HK-2 (cell line): ENCODE measurements around the gene PLEKHA8.

ENCODE experiments used
- DNase-seq: peaks from one replicate; pipeline ENCODE4 v3.0.0-alpha.2; 2018; ENCODE audit not compliant: unreplicated experiment

Gene PLEKHA8, protein sequence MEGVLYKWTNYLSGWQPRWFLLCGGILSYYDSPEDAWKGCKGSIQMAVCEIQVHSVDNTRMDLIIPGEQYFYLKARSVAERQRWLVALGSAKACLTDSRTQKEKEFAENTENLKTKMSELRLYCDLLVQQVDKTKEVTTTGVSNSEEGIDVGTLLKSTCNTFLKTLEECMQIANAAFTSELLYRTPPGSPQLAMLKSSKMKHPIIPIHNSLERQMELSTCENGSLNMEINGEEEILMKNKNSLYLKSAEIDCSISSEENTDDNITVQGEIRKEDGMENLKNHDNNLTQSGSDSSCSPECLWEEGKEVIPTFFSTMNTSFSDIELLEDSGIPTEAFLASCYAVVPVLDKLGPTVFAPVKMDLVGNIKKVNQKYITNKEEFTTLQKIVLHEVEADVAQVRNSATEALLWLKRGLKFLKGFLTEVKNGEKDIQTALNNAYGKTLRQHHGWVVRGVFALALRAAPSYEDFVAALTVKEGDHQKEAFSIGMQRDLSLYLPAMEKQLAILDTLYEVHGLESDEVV

DNA sequence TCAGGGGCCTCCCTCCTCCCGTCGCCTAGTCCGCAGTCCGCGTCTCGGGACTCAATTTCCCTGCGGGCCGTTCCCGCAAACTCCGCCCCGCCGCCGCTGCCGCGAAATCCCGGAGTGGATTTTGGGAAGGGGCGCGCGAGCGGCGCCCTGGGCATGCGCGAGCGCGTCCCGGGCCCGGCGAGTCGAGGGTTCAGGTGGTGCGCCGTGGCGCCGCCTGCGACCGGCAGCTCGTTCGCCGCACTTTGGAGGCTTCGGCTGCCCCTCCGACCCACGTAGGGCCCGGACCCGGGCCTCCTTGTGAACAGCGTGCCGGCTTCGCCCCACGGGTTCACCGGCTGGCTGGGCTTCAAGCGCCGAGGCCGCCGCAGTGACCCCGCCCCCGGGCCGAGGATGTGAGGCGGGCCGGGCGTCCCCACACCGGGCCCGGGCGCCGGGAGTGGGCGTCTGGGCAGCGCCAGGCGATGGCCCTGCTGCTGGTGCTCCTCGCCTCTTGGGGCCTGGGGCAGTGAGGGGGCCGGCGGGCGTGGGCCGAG is at the start of gene PLEKHA8:
PLEKHA8 (plus strand) TSS at position 197 of the 533 bp plus-strand sequence. CDS start 351 bp downstream, outside the sequence.
- DNase-seq: peak; percentile 88

DNA sequence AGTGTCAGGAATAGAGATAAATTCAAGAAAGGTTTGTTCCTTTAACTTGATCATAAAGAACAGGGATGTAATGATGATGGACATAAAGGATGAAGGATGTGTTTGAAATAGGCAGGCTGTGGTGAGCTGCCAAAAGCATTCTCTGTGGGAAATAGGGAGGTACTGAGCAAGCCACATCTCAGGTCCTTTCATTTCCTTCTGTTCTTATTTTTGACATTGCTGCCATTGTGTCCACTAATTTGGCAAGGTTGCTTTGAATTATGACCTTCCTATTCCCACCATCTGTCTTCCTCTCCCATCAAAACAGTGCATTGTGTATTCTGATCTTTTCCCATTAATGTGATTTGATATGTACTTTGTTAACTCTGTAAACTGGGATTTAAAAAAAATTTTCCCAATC is 48.1 kb upstream of the PLEKHA8 start:
- no peak for DNase-seq

DNA sequence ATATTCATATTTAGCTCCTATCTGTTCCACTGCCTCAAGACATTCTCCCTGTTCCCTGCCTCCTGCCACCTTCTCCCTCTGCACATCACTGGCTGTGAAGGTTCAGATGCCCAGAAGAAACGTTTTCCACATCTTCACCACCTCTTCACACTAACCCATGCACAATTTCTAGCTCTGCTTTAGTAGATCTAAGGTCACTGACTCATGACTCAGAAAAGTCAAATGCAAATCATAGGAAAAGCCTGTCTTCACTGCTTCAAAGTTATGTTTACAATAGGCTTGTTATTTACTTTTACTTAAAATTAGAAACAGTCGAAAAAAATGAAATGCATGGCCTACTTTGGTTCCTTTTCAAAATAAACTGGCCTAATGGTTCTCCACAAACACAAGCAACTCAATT is 41.1 kb upstream of the PLEKHA8 start:
- DNase-seq: no peak

DNA sequence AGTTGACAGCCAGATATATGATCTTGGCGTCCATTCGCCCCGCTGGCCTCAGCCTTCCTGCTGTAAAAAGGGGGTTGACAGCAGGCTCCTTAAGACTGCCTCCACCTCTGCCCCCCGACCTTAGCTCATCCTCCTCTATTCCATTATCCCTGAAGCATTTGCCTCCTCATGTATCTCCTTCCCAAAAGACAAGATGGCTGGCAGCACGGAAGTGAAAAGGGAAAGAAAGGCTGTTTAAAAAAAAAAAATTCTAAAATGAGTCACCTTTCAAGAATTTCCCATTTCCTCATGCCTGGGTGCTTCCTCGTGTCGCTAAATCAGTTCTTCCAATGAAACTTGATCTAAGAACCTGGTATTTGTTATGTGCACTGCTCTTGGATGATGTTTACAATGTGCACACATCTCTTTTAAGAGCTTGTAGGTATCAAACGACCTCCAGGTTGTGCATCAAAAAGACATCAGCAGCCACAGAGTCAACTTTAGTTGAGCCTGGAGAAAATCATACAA is 40.3 kb upstream of the PLEKHA8 start:
- peak; percentile 51 for DNase-seq

DNA sequence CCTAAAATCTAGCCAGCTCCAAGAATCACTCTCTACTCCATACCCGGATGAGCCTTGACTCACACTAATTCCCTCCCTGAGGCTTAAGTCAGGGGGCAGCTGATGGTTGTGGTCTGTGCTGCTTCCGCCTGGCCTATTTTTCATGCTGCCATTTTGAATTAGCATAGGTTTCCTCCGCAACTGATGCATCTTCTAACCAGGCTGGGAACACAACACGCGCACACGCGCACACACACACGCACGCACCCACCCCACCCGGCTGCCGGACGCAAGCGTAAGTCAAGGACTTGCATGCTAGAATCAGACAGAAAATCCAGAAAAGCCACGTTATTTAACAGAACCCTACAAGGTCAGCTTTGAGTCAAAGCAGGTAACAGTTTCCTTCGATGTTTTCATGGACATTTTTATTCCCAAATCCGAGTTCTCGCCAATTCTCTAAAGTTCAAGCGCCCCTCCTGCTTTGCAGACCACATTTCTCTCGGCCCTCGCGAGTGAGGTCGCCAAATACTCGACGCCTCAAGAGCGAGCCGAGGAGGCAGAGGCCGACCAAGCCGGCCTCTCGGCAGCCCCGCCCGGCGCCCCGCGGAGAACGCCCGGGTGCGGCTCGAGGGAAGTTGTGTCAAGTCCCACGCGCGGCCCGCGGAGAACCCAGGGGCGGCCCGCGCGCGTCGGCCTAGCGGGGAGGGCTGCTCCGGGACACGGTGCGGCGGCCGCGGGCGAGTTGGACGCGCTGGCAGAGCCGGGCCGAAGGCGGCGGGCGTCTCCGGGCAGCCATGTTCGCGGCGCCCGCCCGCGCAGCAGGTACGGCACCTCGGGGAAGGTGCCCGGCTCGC is 39.6 kb upstream of the PLEKHA8 start:
- DNase-seq: peak; percentile 74

DNA sequence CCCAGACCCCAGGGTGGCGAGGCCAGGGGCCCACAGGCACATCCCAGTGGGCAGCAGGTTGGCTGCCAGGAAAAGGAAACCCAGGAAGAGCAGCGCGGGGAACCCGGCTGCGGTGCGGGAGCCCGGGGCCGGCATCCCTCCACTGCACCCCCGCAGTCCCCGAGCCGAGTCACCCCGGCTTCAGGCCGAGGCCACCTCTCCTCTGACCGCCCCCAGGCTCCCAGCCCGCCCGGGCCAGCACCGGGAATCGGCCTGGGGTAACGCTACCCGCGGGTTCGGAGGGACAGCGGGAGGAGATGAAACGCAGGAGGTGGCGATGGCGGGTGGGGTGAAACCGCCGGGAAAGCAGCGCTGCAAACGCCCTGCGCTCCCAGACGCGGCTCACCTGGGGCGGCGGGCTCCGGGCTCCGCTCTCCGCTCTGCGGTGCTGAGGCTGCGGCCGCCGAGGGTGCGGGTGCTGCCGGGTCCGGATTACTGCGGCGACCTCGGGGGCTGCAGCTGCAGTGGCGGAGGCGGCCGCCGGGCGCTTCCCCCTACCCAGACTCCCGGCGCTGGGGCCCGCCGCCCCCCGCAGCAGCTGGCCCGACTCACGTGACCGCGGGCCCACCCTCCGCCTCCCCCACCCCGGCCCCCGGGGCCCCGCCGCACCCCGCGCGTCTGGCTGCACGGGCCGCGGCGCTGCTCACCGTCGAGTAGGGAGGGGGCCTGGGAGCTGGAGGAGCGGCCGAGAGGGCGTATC is 38.8 kb upstream of the PLEKHA8 start, which contains the start of gene SCRN1:
SCRN1 (minus strand) TSS at position 545 of the 739 bp plus-strand sequence. CDS start 20,734 bp downstream, outside the sequence.
- peak; percentile 47 for DNase-seq

DNA sequence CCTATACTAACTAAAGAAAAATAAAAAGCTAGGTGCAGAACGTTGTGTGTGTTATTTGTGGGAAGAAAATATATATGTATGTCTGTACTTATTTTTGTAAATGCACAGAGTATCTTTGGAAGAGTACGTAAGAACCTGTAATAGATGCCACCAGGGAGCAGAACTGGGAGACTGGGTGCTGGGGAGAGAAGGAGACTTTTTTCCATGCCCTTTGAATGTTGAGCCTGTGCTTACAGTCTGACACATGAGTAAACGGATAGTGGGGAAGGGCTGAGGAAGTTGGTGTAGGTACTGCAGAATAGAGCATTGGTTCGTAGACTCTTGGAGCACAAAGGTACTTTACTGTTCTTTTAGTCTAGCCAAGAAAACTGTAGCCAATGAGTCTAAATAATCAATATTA is 37.3 kb upstream of the PLEKHA8 start:
- no peak for DNase-seq

DNA sequence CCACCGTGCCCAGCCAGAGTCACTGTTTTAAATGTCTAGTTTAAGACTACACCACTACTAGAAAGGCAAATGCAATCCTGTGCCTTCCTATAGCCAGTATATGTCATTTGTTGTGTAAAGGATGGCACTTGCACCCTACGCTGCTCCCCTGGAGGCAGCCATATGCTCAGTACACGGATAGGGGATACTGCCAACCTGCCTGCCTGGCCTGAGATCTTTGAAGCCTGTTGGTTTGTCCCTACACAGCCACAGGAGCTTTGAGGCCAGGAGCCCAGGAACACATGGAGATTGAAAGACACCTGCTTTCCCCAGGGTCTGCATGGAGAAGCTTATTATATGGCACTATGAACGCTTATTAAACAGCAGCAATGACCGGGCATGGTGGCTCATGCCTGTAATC is 36.3 kb upstream of the PLEKHA8 start:
- no peak for DNase-seq

DNA sequence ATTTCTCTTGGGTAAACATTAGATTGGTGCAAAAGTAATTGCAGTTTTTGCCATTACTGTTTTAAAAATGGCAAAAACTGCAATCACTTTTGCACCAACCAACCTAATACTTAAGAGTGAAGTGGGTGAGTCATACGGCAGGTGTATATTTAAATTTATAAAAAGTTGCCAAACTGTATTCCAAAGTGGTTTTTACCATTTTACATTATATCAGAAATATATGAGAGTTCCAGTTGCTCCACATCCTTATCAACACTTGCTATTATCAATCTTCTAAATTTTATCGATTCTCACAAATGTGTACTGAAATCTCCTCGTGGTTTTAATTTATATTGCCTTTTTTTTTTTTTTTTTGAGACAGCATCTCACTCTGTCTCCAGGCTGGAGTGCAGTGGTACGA is 35.1 kb upstream of the PLEKHA8 start:
- DNase-seq: no peak

DNA sequence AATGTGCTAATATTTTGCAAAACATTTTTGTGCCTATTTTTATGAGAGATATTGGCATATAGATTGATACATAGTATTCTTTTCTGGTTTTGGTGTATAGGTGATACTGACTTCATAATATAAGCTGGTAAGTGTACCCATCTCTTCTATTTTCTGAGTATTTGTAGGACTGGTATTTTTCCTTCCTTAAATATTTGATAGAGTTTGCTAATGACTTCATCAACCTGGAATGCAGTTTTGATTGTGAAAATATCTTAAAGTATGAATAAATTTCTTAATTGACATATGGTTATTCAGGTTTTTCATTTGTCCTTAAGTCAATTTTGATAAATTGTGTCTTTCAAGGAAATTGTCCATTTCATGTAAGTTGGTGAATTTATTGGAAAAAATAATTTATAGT is 32.6 kb upstream of the PLEKHA8 start:
- DNase-seq: no peak

DNA sequence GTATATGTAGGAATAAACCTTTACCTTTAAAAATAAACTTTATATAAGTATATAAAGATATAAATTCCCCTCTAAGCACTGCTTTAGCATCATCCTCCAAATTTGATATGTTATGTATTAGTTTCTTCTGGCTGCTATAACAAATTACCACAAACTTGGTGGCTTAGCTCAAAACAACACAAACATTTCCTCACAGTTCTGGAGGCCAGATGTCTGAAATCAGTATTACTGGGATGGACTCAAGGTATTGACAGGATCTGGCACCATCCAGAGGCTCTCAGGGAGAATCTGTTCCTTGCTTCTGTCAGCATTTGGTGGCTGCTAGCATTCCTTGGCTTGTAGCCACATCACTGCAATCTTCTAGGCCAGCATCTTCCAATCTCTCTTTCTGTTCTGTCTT is 31.9 kb upstream of the PLEKHA8 start:
- no peak for DNase-seq

DNA sequence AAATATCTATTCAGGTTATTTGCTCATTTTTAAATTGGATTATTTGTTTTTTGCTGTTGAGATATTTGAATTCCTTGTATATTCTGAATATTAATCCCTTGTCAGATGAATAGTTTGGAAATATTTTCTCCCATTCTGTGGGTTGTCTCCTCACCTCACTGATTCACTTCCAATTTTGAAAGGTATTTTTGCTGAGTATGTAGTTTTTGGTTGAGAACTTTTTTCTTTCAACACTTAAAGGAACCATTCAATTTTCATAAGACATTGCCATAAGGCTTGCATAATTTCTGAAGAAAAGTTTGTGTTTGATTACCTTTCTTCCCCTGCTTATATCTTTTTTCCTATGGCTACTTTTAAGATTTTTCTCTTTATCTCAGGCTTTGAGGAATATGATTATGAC is 29.7 kb upstream of the PLEKHA8 start:
- no peak for DNase-seq

DNA sequence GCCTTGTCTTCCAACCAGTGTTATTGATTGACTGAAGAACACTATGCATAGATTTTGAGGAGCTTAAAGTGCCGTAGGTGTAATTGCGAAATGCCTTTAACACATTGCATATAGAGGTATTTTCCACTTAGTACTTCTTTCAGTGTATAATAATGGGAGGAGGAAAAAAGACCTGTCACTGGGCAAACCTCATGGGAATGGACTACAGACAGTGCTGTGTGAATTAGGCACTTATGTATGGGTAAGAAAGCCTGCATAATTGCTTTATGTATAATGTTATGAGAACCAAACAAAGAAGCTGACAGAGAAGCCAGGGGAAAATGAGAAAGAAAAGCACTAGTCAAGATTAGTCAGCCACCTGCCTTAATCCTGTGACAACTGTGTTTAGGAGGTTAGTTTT is 26.2 kb upstream of the PLEKHA8 start:
- DNase-seq: no peak

DNA sequence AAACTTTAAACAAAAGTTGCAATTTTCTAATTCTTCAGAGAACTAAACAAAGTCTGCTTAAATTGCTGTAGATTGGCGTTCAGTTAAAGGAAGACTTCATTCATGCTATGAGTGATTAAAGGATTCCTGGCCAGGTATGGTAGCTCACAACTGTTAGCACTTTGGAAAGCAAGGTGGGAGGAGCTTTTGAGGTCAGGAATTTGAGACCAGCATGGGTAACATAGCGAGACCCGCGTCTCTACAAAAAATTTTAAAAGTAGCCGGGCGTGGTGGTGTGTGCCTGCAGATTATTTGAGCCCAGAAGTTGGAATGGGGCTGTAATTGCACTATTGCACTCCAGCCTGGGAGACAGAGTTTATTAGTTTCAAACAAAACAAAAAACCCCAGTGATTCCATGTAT is 25.1 kb upstream of the PLEKHA8 start:
- no peak for DNase-seq

DNA sequence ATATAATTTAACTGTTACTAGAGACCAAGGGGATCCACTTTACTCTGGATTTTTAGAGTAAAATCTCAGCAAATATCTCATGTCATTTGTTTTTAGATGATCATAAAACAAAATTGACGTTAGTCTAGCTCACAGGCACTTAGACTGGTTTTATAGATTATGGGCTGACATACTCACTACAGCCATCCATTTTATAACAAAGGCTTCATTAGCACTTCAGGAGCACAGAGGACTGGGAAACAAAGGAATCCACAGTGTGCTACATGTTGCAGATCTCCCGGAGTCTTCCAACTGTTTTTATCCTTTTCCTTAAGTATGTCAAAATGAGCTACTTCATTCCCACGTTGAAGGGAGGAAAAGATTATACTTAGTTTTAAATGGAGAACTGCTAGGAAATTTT is 22.7 kb upstream of the PLEKHA8 start:
- no peak for DNase-seq

DNA sequence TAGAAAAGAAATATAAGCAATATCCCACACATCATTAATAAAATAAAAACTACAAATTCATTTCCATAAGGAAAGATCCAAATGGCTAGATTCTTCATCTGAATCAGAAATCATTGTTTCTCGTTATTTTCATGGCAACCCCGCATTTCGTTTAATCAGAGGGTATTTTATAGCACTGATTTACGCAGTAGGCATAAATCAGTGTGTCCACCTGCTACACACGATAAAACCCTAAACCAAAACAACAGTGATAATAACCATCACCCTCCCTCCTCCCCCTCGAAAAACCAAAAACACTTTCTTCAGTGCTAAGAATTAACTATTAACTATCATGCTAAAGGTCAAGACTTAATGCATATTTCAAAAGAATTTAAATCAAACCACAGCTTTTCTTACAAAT is 18.2 kb upstream of the PLEKHA8 start:
- DNase-seq: no peak

DNA sequence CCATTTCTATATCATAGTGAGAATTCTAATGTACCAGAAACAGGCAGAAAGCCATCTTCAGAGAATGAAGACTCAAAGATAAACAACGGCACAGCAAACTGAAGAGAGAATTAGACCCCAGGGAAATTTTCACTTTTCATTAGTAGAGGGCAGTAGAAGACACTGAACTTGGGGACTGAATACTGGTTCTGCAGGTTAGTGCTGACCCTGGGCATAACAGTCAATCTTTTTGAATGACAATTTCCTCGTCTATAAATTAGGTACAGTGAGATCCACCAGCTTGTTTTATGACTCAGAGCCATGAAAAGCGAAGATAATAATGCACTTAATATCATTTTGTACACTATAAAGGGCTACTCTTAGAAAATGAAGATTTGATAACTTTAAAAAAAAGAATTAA is 15.5 kb upstream of the PLEKHA8 start:
- DNase-seq: no peak

DNA sequence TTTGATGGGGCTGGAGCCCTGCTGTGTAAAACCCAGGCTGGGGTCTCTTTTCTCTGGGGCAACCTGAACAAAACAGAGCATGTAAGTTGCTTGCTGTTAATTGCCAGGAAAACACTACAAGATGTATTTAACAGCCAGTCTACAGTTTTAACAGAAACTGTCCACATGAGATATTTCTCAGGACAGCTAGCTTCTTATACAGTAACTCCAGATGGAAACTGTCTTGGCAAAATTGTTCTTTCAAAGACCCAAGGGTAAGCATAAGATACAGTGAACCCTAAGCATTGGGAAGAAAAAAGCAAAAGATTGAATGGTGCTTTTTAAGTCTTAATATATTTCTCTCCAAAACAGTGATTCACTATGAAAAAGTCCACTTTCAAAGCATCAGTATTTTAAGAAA is 9.8 kb upstream of the PLEKHA8 start:
- no peak for DNase-seq

DNA sequence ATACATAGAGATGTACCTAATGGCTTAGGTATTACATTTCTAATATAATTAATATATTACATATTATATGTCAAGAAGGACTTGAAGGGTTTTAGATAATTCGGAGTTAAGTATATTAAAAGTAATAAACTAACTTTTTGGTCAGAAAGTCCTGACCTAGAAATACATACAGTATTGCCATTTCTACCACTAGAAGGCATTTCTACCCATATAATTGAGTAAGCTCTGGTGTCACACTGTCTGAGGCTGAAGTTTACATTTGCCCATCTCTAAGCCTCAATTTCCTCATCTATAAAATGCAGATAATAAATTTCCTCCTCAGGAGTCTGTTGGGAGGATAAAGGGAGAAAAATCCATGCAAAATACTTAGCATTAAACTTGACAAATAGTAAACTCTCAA is 8.8 kb upstream of the PLEKHA8 start:
- no peak for DNase-seq

DNA sequence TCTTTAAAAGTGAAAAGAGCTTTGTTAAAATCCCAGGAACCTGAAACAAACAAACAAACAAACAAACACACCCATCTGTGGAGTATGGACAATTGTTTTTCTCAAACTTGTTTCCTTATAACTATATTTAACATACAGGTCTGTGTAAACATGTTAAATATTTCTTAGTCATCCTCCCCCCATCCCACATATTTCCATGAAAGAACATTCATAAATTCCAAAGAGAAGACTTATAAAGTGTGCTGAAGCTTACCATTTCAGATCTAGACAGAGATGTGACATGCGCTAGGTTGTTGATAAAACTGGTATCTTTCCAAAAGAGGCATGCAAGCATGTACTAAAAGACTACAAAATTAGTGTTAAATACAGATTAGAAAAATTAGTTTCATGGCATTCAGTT is 8.3 kb upstream of the PLEKHA8 start:
- no peak for DNase-seq

DNA sequence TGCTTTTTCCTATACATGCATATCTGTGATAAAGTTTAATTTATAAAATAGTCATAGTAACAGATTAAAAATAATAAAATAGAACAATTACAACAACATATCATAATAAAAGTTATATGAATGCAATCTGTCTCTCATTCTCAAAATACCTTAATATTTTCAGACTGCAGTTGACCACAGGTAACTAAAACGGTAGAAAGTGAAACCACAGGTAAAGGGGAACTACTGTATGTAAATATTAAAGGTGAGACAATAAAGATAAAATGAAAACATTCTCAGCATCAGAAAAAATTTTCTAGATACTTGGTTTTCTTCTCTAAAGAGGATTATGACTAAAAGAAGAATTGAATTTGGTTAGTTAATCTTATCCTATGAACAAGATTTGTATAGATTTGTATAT is 7.7 kb upstream of the PLEKHA8 start:
- DNase-seq: no peak

DNA sequence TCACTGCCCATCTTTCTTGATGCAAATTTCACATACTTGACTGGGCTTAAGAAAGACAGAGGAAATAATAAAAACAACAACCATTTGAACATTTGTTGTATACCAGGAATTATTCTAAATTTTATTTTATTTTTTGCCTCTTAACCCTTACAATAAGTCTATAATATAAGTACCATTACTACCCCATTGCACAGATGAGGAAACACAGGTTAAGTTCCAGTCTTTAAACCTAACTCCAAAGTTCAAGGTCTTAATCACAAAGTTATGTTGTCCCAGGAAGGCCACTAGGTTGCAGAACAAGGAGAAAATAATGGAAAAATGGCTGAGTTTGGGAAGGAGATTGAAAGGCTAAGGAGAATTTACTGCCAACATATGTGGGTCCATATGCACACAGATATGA is 5.2 kb upstream of the PLEKHA8 start:
- DNase-seq: no peak
